Esophagus squamous epithelium (tissue), 5 donors: Measurements from ENCODE around the gene CNIH3. TPM values are rescaled to one million over a fixed set of nuclear protein-coding genes. Genes with fewer than 3 reads are reported as not detected.

Source experiments
- DNase-seq: peaks from one replicate; lab custom pipeline; 2025; lab: John Stamatoyannopoulos, UW
- H3K27ac ChIP-seq, 4 donors: fragments of 200-600 bp; sonication (generic); one replicate each; pipeline ENCODE4 v1.5.1; 2016 to 2019; ENCODE audit warnings: mild to moderate bottlenecking in 1 of 4
- H3K27me3 ChIP-seq, 4 donors: fragments of 200-600 bp; sonication (generic); 1 replicate in 3 of 4; 2 replicates in 1 of 4; pipeline versions ENCODE4 v1.5.1 to v1.6.0; 2017 to 2021; ENCODE audit warnings: antibody characterized with exemption in 1 of 4
- H3K36me3 ChIP-seq, 3 donors: fragments of 200-600 bp; sonication (generic); one replicate each; pipeline ENCODE4 v1.5.1; 2016 to 2019
- H3K4me1 ChIP-seq, 3 donors: fragments of 200-600 bp; sonication (generic); one replicate each; pipeline ENCODE4 v1.5.1; 2017 to 2019
- H3K4me3 ChIP-seq, 4 donors: fragments of 200-600 bp; sonication (generic); 1 replicate in 3 of 4; 2 replicates in 1 of 4; pipeline ENCODE4 v1.5.1; 2016 to 2019; ENCODE audit warnings: mild to moderate bottlenecking in 2 of 4, moderate library complexity in 1 of 4
- H3K9me3 ChIP-seq, 3 donors: fragments of 200-600 bp; sonication (generic); one replicate each; pipeline ENCODE4 v1.5.1; 2016 to 2019
- CTCF ChIP-seq, 6 experiments: fragments of 450-650 bp in 4 of 6; fragments of 200-600 bp in 2 of 6; sonication (generic) in 2 of 6; IDR thresholded peaks; one replicate each; pipeline ENCODE4 v1.5.1; 2016 to 2019; ENCODE audit warnings: antibody characterized with exemption in 6 of 6, mild to moderate bottlenecking in 4 of 6, moderate library complexity in 4 of 6
- POLR2A ChIP-seq, 4 donors: fragments of 450-650 bp; IDR thresholded peaks; one replicate each; pipeline ENCODE4 v1.6.1; 2017; ENCODE audit warnings: antibody characterized with exemption in 4 of 4, mild to moderate bottlenecking in 4 of 4, moderate library complexity in 3 of 4
- WGBS, 2 donors: methylation state at CpG; one replicate each; pipeline ENCODE4 v1.1.5; 2018; 5-methylcytosine and 5-hydroxymethylcytosine counted together
- intact Hi-C: fragments of 100-400 bp; cut with DNase I; formaldehyde crosslinking; loops from one replicate; pipeline ENCODE4 v1.15.0; 2022
- total RNA-seq, 4 donors: library from RNA; depleted of rRNA; stranded (reverse); fragments of >200 nt; gene quantifications; one replicate each; pipeline ENCODE4 v1.1.0, GENCODE V29; 2016
- donor health status: DM: yes; HTN: yes; CAD: no.

The CNIH3 gene
- total RNA-seq, 4 donors from 2014 or later: 0.34 to 3.2 (median 1.2) TPM; not detected in 1

GRCh38 chr1:224582041-224582440 is 34.1 kb upstream of the CNIH3 start:
- no peak for DNase-seq
- TF ChIP-seq POLR2A (IDR thresholded peaks at IDR 0.05) (no peak), CTCF (IDR thresholded peaks at IDR 0.05) (no peak)
- intact Hi-C loops: no loop called here
- no peaks in the 10 kb centered on the region for H3K27me3 ChIP-seq
- no peak overlapping the region for H3K4me3 ChIP-seq
- H3K9me3 ChIP-seq: peaks cover 0 to under 1% (median 0%) of the 10 kb centered on the region in 3 donors
- no peaks in the 10 kb centered on the region for H3K36me3 ChIP-seq
- H3K27ac ChIP-seq: no peak overlapping the region
- no peaks in the 10 kb centered on the region for H3K4me1 ChIP-seq
- WGBS, 2 donors: 20 to 27% methylated on average over 1 of the region's 1 CpG

- no peaks in the 10 kb centered on the region for H3K4me1 ChIP-seq
- TF ChIP-seq CTCF (IDR thresholded peaks at IDR 0.05): no peak
- no peak for TF ChIP-seq POLR2A (IDR thresholded peaks at IDR 0.05)
- no peak overlapping the region for H3K27ac ChIP-seq
- no peak for DNase-seq
- H3K9me3 ChIP-seq: no peaks in the 10 kb centered on the region
- no peak overlapping the region for H3K4me3 ChIP-seq
- H3K36me3 ChIP-seq: no peaks in the 10 kb centered on the region
- WGBS, 2 donors: 84 to 91% methylated on average over 3 of the region's 3 CpGs
- H3K27me3 ChIP-seq: no peaks in the 10 kb centered on the region
- intact Hi-C loops: no loop called here
These were observed 32.3 kb upstream of the CNIH3 start for GRCh38 chr1:224583774-224584173.

GRCh38 chr1:224585051-224585450 is 31.1 kb upstream of the CNIH3 start:
- Histone ChIP-seq H3K36me3 (no peaks in the 10 kb centered on the region), H3K4me3 (no peak overlapping the region), H3K4me1 (no peaks in the 10 kb centered on the region), H3K27ac (no peak overlapping the region), H3K9me3 (no peaks in the 10 kb centered on the region), H3K27me3 (no peaks in the 10 kb centered on the region)
- 87 to 91% methylated on average over 10 of the region's 10 CpGs for WGBS, 2 donors
- no peak for DNase-seq
- intact Hi-C loops: no loop called here
- TF ChIP-seq POLR2A (IDR thresholded peaks at IDR 0.05) (no peak), CTCF (IDR thresholded peaks at IDR 0.05) (no peak)

- intact Hi-C loops: no loop called here
- Histone ChIP-seq H3K27me3 (no peaks in the 10 kb centered on the region), H3K27ac (no peak overlapping the region), H3K36me3 (no peaks in the 10 kb centered on the region), H3K4me3 (no peak overlapping the region), H3K9me3 (no peaks in the 10 kb centered on the region), H3K4me1 (no peaks in the 10 kb centered on the region)
- 70 to 87% methylated on average over 2 to 3 of the region's 3 CpGs for whole genome bisulfite sequencing, 2 donors
- DNase-seq: no peak
- TF ChIP-seq CTCF (IDR thresholded peaks at IDR 0.05) (no peak), POLR2A (IDR thresholded peaks at IDR 0.05) (no peak)
These were observed 29.1 kb upstream of the CNIH3 start for GRCh38 chr1:224587051-224587450.

GRCh38 chr1:224588515-224588914 is 27.6 kb upstream of the CNIH3 start:
- Histone ChIP-seq H3K9me3 (no peaks in the 10 kb centered on the region), H3K4me1 (peaks cover 0 to 3% (median 0%) of the 10 kb centered on the region in 3 donors), H3K27me3 (no peaks in the 10 kb centered on the region), H3K4me3 (no peak overlapping the region), H3K27ac (no peak overlapping the region), H3K36me3 (no peaks in the 10 kb centered on the region)
- DNase-seq: no peak
- 52 to 77% methylated on average over 1 of the region's 1 CpG for WGBS, 2 donors
- no peak for TF ChIP-seq POLR2A (IDR thresholded peaks at IDR 0.05)
- no peak for TF ChIP-seq CTCF (IDR thresholded peaks at IDR 0.05)
- intact Hi-C loops: no loop called here
